ENCODE results near the gene SND1. TPM values are rescaled to one million over a fixed set of nuclear protein-coding genes. Genes with fewer than 3 reads are reported as not detected.

Gene SND1
- total RNA-seq, 4 donors from 2014 or later: 70.8 to 141 (median 85.7) TPM

GRCh38 chr7:127862525-127862924 lies 210.5 kb downstream of the SND1 start:
- TF ChIP-seq CTCF (IDR thresholded peaks at IDR 0.05) (no peak), EP300 (IDR thresholded peaks at IDR 0.05) (no peak), POLR2A (IDR thresholded peaks at IDR 0.05) (no peak)
- WGBS, 2 donors: 93 to 94% methylated on average over 5 of the region's 5 CpGs
- H3K4me3 ChIP-seq: no peak overlapping the region

DNA sequence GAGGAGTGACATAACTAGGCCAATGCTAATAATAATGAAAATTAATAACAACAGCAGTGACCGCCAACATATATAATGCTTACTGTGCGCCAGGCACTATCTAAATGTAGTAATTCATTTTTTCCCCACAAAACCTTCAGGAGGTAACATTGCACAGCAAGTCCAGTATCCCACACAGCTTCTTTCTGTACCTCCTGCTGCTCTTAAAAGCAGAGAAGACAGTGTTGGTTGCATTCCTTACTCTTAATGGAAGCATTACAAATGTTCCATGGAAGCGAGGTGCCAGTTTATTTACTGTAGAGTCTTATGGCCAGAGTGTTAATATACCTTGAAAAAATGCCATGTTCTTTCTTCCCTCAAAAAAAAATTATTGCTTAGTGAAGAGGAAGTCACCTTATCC lies 211.1 kb downstream of the SND1 start:
- 96% methylated on average over 3 of the region's 3 CpGs for WGBS, 2 donors
- Histone ChIP-seq H3K9me3 (no peaks in the 10 kb centered on the region), H3K4me3 (no peak overlapping the region), H3K27ac (no peak overlapping the region), H3K4me1 (peaks cover 0 to 5% (median 0%) of the 10 kb centered on the region in 4 donors), H3K27me3 (no peaks in the 10 kb centered on the region), H3K36me3 (peaks cover 0 to under 1% (median 0%) of the 10 kb centered on the region in 3 donors)
- DNase-seq (ENCODE audit: low spot score in 2 of 2): no peak
- TF ChIP-seq POLR2A (IDR thresholded peaks at IDR 0.05): no peak
- no peak for TF ChIP-seq CTCF (IDR thresholded peaks at IDR 0.05)
- TF ChIP-seq EP300 (IDR thresholded peaks at IDR 0.05): no peak

More at GRCh38 chr7:127862525-127862924, 210.5 kb downstream of the SND1 start:
- Histone ChIP-seq H3K36me3 (no peaks in the 10 kb centered on the region), H3K9me3 (no peaks in the 10 kb centered on the region), H3K27me3 (no peaks in the 10 kb centered on the region), H3K27ac (no peak overlapping the region), H3K4me1 (peaks cover 0 to 5% (median 0%) of the 10 kb centered on the region in 4 donors)
- DNase-seq (ENCODE audit: low spot score in 2 of 2): no peak

- Histone ChIP-seq H3K27ac (no peak overlapping the region), H3K36me3 (peaks cover 0 to 3% (median 0%) of the 10 kb centered on the region in 3 donors), H3K4me3 (no peak overlapping the region), H3K9me3 (no peaks in the 10 kb centered on the region), H3K27me3 (no peaks in the 10 kb centered on the region), H3K4me1 (peaks cover 0 to 5% (median 0%) of the 10 kb centered on the region in 4 donors)
- WGBS, 2 donors: 14 to 25% methylated on average over 1 of the region's 1 CpG
- no peak for DNase-seq (ENCODE audit: low spot score in 2 of 2)
- no peak for TF ChIP-seq CTCF (IDR thresholded peaks at IDR 0.05)
- TF ChIP-seq POLR2A (IDR thresholded peaks at IDR 0.05): no peak
- no peak for TF ChIP-seq EP300 (IDR thresholded peaks at IDR 0.05)
Observed at GRCh38 chr7:127865466-127865865, 213.5 kb downstream of the SND1 start.

DNA sequence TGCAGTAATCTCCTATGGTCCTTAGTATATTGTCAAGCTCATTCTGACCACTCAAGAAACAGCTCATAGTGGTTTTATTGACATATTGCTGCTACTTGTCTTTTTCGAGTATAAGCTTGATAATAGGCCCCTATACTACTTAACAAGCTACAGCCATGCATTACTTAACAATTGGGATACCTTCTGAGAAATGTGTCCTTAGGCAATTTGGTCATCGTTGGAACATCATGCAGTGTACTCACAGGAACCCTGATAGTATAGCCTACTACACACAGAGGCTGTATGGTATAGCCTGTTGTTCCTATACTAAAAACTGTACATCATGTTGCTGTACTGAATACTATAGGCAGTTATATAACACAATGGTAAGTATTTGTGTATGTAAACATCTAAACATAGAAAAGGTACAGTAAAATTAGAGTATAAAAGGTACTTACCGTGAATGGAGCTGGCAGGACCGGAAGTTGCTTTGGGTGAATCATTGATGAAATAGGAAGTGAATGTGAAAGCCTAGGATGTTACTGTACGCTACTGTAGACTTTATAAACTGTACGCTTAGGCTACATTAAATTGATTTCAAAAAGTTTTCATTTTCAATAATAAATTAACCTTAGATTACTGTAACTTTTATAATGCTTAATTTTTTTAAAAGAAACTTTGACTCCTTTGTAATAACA lies 218.4 kb downstream of the SND1 start:
- 88% methylated on average over 6 of the region's 6 CpGs for WGBS, 2 donors
- no peaks in the 10 kb centered on the region for H3K9me3 ChIP-seq
- no peak overlapping the region for H3K27ac ChIP-seq
- H3K27me3 ChIP-seq: no peaks in the 10 kb centered on the region
- H3K4me1 ChIP-seq: peaks cover 0 to 12% (median 0%) of the 10 kb centered on the region in 4 donors
- H3K36me3 ChIP-seq: peaks cover 0 to 3% (median 0%) of the 10 kb centered on the region in 3 donors
- TF ChIP-seq EP300 (IDR thresholded peaks at IDR 0.05) (no peak), CTCF (IDR thresholded peaks at IDR 0.05) (no peak), POLR2A (IDR thresholded peaks at IDR 0.05) (no peak)
- H3K4me3 ChIP-seq: no peak overlapping the region
- no peak for DNase-seq (ENCODE audit: low spot score in 2 of 2)

DNA sequence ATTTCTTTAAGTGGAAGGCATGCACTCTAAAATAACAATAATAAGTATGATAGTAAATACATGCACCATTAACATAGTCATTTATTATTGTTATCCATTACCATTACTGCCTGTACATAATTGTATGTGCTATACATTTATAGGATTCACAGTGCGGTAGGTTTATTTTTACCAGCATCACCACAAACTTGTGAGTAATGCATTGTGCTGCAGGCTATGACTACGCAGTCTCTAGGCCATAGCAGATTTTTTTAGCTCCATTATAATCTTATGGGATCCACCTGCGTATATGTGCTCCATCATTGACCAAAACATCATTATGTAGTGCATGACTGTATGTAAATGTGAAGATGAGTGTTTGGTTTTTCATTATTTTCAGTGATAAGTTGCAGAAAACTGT lies 219.2 kb downstream of the SND1 start:
- no peak for TF ChIP-seq CTCF (IDR thresholded peaks at IDR 0.05)
- TF ChIP-seq POLR2A (IDR thresholded peaks at IDR 0.05): no peak
- no peak for TF ChIP-seq EP300 (IDR thresholded peaks at IDR 0.05)
- WGBS, 2 donors: 96% methylated on average over 3 of the region's 3 CpGs
- H3K9me3 ChIP-seq: no peaks in the 10 kb centered on the region
- peaks cover 0 to 13% (median 0%) of the 10 kb centered on the region in 4 donors for H3K4me1 ChIP-seq
- H3K27me3 ChIP-seq: no peaks in the 10 kb centered on the region
- H3K27ac ChIP-seq: no peak overlapping the region
- H3K4me3 ChIP-seq: no peak overlapping the region
- no peak for DNase-seq (ENCODE audit: low spot score in 2 of 2)
- H3K36me3 ChIP-seq: peaks cover 0 to 3% (median 0%) of the 10 kb centered on the region in 3 donors
